Brain pericyte (primary cell): Measurements from ENCODE around the gene SKAP2.

ENCODE experiments used
- DNase-seq: peaks from one replicate; pipeline ENCODE4 v3.0.0-alpha.2; 2012; ENCODE audit warnings: low read depth, low spot score

SKAP2 gene

DNA sequence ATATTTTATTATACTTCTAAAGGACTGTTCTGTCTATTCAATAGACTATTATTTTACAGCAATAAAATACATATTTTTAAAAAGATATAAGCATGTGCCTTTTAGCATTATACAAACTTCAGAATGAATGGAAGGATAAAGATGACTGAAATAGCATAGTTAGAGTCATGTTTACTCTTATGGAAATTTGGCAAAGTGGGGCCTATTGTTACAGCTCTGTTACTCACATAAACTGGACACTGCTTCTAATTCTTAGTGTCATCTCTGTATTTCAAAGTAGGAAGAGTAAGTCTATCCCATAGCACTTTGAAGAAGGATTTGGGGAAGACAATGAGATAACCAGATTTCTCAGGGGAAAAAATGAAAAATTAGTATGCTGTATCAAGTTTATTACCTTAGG is 168.2 kb downstream of the SKAP2 start:
- no peak for DNase-seq

DNA sequence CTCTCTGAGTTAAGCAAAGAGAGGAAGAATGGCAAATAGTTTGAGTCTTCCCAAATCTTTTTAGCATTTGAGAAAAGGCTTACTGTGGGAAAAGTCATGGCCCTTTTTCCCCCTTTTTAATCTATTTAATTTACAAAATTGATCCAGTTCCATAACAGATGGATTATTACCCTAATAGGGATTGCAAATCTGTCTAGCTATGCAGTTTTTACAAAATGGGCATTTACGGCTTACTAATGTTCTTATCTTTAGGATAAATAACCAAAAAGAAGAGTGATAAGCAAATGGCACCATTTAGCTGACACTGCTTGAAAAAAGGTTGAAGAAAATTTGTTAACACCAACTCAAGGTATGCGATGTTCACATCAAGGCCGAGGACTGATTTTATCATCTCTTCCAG is 169.7 kb downstream of the SKAP2 start:
- DNase-seq = no peak

DNA sequence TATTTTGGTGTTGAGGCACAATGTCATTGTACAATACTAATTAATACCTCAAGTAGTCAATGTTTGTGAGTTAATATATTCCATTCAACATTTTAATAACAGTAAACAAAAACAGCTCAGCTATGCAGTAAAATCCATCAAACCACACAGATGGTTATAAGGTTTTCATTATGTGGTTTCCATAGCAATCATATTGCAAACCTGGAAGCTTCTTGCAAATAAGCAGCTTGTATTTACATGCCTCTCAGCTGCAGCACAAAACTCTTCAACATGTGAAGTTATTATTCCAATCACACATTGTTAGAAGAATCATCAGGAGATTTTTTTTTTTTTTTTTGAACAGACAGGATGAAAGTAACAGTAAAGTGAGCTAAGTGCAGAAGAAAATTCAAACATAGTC is 170.2 kb downstream of the SKAP2 start:
- DNase-seq = no peak

DNA sequence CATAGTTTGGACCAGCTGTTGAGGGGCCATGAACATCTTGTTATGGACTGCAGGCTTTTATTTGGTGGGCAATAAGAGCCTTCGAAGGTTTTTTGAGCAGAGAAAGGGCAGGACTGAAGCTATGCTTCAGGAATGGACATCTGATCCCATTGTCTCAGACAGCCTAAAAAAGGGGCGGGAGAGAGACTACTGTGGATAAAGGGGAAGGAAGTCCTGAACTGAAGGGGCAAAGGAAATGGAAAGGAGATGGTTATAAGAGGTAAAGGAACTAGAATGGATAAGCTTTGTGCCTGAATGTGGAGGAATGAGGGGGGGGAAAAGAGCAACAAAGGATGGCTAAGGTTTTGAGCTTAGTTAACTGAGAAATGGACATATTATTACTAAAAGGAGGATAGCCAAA is 172.5 kb downstream of the SKAP2 start:
- no peak for DNase-seq

DNA sequence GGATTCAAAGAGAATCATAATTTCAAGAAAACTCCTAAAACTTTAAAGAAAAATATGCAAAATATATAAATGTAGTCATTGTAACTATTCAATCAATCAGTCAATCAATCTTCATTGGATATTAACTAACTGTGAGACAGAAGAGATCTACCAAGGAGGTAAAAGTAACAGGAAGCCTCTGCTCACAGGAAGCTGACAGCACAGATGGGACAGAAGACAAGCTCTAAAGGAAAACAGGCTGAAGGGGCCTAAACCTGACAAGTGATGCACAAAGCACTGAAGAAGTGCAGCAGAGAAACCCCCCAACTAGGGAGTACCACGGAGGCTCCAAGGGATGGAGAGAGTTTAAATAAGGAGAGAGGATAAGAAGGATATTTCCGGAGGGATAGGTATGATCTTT is 173.0 kb downstream of the SKAP2 start:
- DNase-seq = no peak

DNA sequence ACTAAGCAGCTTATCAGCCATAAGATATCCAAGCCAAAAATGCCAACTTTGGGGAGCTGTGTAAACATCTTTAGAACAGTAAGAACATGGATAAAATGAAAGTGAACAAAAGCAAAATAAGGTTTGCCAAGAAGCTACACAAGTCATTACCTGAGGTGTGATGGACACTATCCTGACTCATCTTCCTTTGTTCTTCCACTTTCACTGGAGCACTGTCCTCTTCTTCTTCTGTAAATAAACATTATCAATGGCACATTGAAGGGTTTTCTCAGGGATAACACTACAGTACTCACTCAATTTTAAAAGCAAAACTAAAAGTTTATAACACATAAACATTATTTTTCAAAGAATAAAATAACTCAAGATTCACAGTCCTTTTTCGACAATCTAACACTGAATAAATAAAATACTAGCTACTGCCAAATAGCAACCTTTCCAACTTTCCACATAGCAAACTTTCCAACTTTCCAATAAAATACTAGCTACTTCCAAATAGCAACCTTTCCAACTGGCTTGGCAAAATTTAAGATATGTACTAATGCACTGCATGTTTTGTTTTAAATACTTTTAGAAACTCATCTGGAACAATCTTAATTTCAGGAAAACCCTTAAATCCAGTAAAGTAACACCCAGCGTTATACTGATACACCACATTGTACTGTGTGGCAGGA is 174.1 kb downstream of the SKAP2 start:
- no peak for DNase-seq

DNA sequence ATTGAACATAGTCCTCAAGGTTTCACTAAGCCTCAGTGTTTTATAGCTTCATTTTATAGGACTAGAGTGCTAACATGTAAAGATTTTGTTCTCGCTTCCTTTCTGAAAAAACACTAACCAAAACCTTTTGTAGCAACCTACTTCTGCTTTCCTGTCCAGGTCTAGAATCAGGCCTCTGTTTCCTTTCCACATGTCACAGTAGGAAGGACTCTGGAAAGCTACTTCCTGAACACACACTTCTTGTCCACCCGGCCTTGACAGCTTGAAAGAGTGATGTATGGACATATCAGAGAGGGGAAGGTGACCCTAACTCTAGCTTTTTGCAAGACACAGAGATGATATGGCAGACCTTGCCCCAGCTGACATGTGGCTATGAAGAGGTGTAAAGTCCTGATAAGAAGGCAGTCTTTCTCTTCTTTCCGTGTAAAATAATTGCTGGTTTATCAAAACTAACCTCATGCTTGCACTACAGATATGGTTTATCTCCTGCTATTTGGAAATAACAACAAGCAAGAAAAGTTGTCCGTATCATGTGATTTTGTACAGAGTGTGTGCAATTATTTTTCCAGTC is 175.4 kb downstream of the SKAP2 start:
- no peak for DNase-seq

DNA sequence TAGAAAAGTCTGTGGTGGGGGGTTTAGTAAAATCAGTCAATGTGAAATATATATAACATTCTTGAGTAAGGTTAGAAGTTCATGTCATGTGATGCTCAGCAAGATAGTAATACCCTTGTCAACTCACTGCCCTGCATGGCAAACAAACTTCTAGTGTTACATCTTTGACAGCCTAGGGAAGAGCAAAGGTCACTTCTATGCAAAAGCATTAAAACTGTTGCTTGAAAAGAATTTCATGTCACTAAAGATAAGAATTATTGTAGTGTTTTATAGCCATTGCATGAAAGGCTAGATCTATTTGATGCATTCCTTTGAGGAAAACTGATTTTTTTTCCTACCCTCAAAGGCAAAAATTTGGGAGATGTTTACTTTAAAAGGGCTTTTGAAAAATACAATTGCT is 176.0 kb downstream of the SKAP2 start:
- no peak for DNase-seq

DNA sequence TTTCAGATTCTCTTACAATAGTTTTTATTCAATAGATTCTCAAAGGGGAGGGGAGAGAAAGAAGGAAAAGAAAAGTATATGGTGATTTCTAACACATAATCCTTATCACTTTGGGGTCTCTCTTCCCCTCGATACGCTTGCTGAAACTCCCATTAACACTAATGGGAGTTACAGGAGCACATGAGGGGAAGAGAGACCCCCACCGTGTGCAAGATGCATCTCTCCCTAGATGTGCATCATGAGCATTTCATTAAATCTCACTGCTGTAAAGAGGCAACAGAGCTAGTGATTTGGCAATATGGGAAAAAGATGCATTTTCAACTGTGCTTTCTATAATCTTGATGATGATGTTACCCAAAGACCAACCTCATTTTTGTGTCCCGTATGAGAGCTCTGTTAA is 177.4 kb downstream of the SKAP2 start:
- no peak for DNase-seq

DNA sequence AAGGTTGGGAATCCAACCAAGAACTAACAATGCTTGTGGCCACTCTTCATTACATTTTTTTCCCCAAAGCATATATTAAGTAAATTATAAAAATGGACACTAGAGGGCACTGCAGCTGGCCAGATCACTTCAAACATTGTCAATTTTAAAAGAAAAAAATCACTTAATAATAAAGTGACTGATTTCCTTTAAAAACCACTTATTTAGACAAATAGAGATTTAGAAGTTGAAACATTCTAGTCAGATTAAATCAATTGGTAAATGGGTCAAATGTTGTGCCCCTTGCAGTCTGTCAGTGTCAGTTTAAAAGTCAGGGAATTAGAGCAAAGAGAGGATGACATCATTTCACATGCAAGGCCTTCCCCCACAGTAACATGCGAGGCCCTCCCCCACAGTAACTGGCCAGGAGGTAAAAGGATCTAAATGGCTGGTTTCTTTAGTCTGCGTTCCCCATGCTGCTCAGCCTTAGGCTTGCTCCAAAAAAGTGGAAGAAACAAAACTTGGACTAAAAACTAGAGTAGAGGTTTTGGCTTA is 177.9 kb downstream of the SKAP2 start:
- DNase-seq = no peak

DNA sequence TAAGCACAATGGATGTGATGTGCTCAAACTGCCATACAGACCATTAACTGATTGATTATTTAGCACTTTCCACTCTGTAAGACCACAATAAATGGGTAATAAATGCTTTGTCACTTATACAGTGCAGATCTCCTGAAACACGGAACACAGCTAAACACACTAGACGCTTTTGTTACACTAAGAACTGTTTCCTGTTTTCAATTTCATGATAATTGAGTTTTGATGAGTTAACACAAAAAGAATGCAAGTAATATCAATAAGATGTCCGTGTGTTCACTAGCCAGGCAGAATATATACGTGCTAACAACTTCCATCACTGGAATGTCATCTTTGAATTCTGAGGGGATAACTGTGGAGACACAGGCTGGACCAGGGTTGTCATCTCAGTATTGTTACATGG is 178.8 kb downstream of the SKAP2 start:
- no peak for DNase-seq

DNA sequence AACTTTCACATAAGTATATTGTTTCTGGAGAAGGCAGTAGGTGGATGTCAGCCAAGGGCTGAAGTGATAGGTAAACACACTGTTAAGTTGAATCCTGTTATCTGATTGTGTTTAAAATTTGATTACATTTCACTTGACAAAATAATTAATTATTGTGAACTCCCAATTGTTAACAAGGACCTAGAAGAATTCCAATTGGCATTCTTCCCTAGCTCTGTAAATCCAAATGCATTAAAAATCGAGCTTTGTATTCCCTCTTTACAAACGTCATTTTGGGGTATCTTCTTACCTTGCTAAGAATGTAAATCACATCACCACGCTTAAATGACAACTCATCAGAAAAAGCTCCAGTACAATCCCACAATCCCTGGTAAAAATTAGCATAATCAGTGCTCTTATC is 179.9 kb downstream of the SKAP2 start:
- DNase-seq = no peak

DNA sequence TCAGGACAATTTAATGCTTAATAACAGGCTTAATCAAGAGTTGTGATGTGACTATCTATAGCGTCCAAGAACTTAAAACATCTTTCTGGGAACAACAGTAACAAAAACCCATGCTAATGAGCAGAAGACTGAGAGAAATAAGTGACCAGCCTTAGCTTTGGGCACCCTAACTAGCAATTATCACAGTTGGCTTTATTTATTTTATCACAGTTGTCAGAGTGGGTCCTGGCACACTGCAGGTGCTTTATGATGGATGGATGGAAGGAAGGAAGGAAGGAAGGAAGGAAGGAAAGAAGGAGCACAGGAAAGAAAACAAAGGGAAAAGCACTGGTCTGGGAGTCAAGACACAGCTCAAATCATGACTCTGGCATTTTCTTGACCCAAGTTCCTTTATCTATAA is 181.1 kb downstream of the SKAP2 start:
- no peak for DNase-seq

DNA sequence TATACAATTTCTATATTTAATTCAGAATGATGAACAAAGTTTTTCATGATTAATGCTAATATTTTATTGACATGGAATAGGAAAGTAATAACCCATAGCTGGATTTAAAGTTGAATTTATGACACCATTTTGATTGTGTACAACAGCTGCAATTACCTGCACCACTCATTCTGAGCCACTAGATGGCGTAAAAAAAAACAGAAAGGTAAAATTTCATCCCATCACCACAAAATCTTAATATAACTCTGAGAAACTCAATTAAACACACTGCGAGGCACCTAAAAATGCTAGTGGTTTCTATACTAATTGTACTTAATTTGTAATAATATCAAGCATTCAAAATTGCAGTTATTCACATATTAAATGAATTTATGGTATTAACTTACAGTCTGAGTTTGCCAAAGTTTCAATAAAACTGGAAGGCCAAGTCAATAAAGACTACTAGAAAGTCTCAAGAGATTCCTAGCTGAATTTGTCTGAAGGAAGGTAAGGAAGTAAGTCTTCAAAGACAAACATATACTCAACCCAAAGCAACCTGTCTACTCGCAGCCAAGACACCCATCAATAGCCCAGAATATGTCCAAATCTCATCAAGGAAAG is 182.5 kb downstream of the SKAP2 start:
- no peak for DNase-seq

DNA sequence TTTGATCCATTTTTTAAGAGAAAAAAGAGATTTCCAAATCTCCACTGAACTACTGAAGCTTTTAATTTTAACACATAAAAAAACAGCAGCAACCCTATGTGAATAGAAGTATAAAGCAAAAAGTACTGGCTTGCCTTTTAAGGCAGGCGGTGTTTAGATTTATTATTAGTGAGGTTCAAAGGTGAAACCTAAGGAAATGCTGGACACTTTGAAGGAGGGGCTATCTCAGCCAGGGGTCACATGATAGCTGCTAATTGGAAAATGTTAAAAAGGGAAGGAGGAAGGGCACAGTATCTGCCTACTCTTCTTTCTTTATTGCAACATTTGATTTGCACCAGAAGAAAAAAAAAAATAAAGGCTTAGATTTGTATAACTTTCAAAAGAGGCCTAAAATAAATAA is 183.8 kb downstream of the SKAP2 start:
- DNase-seq = no peak

DNA sequence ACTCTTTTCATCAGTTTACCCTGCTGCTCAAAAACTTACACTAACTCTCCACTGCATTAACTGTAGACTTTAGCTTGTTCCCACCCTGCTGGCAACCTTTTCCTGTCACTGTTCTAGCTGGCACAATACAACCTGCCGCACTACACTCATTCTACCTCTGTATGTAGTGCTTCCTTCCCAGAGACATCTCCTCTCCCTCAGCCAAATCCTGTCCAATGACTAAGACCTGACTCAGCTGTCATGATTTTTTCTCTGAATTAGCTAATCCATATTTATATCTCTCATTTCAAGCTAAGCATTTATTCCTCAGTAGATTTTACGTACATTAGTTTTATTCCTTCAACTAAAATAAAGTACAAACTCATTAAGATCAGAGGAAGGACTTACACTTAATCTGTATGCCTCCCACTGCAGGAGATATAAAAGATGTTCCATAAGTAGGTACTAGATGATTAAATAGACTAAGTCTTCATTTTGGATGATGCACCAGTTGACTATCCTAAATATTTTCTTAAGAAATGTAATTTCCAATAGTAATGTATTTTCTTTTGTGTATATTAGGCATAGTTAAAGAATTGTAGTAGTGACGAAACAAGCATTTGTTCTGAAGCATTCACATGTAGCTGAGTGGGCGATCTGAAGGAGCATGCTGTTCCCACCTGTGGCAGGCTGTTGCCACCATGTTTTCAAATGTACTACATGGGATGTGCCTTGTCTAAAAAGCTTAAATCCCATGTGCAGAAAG is 189.1 kb downstream of the SKAP2 start:
- DNase-seq = no peak

DNA sequence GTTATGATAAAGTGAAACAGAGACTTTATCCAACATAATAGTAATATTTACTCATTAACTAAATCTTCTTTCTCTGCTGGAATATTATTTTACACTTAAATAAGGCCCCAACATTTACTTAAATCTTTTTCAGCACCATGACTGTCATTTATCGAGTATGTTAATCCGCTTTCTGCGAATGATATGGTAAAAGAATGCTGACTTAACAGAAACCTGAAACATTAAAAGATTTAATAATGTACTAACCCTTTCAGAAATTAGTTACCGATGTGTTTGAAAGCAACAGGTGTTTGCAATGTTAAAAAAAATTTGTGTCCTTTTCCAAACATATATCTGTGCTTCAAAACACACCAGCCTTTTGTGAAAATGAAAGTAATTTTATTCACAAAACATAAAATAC is 190.5 kb downstream of the SKAP2 start:
- no peak for DNase-seq

DNA sequence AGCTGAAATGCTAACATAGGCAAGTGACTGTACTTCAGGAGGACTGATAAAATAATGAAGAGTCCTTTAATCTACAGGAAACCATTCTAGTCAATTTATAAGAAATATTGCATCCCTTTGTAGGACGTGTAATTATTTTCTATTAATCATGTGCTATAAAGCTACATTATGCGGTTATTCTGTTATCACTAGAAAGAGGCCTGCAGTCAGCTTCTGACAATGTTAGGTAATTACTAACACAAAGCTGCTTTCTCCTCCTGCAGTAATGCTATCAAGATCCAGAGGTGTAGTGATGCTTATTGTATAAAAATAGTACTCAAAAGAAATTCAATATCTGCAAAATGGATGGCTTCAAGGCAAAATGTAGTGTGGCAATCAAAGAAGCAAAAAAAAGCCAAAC is 191.1 kb downstream of the SKAP2 start:
- DNase-seq = no peak

DNA sequence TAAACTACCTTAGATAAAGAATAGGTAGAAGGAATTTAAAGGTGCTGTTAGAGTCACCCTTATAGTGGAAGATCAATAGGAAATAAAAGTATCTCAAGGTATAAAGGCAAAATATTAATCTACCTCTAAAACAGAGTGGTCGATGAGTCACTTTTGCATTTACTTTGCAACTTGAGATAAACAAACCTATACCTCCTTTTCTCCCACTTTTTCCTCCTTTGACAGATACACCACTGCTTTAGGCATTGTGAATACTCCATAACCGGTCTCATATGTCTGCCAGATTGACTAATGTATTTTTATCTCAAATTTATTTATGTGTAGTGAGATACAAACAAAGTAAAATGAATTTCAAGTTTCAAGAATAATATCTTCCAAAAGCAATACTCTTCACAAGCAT is 193.5 kb downstream of the SKAP2 start:
- no peak for DNase-seq

DNA sequence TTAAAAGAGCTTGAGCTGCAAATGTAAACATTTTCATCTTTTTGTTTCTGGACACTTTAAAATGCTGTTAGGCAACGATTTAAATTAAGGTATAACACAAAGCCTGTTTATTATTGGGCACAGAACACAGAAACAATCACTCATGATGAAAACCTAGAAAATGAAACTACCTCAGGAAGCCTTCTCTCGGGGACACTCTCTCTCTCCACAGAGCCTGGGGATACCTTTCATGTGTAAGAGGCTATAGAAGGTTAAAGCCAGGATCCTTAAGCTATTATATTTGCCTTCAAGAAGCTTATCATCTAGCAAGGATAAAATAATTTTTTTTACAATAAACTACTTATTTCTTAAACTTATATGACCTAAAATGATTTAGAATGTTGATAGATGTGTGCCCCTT is 194.1 kb downstream of the SKAP2 start:
- no peak for DNase-seq

DNA sequence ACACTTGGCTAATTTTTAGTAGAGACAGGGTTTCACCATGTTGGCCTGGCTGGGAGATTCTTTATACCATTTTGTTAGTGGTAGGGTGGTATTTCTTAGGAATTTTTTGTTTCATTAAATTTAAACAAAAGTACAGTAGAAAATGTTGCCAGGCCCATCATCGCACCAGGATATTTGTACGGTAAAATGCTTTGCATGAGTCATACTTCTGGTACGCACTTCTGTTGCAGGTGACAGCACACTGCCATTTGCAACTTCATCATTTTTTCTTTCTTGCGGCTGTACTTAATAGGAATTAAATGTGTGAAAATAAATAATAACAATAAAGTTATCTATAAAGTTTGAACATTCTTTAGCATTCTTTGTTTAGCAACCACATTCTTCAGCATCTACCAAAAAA is 195.6 kb downstream of the SKAP2 start:
- DNase-seq = no peak

DNA sequence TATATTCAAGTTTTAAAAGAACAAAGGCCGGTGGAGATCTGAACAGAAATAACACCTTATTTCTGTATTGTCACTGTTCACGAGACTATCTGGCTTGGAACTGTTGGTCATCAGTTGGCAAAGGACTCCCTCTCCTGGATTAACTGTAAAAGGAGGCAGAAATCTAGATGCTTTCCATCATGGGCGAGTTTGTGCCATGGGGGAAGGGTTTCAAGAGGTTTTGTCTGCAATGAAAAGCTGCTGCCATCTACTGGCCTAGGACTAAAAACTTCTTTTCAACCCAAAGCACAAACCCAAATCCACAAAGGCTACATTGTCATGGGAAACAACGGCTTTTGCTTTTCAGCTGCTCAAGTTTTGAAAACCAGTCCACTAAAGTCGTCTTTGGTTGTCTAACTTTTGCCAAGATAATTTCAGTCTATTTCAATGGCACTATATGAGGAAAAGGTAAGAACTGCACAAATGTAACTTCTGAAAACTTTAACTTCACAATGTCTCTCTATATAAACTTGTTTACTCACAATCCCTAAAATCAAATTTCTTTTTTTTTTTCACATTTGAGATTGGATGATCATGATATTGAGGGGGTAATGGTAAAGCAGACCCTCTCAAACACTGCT is 196.8 kb downstream of the SKAP2 start:
- DNase-seq = peak; percentile 62
